ENCODE data around the gene ELANE.
"Not testable (repeated sequence)": the region's sequence is repeated elsewhere in the genome, so short reads cannot be mapped to it uniquely, and the experiment has no call there.

The ELANE gene

DNA sequence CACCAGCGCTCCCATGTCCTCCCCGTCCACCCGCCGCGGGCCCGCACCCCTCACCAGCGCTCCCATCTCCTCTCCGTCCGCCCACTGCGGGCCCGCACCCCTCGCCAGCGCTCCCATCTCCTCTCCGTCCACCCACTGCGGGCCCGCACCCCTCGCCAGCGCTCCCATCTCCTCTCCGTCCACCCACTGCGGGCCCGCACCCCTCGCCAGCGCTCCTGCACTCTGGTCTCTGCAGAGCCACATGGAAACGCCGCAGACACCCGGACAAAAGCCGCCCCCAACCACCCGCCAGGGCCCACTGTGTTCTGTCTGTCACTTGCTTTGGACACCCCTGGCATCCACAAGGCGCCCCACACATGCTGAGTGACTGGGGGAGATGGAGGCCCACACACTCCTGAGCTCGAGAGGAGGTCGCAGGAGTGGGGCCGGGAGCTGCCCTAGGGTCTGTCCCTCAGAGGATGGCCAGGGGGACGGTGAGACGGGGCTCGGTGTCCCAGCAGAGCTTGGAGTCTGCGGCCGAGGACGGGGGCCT is 14.7 kb downstream of the ELANE start:
- no peak for DNase-seq

- DNase-seq = no peak
These were observed 15.2 kb downstream of the ELANE start for GRCh38 chr19:867301-867793.

- no peak for DNase-seq
These were observed 15.9 kb downstream of the ELANE start for GRCh38 chr19:867855-868457.

DNA sequence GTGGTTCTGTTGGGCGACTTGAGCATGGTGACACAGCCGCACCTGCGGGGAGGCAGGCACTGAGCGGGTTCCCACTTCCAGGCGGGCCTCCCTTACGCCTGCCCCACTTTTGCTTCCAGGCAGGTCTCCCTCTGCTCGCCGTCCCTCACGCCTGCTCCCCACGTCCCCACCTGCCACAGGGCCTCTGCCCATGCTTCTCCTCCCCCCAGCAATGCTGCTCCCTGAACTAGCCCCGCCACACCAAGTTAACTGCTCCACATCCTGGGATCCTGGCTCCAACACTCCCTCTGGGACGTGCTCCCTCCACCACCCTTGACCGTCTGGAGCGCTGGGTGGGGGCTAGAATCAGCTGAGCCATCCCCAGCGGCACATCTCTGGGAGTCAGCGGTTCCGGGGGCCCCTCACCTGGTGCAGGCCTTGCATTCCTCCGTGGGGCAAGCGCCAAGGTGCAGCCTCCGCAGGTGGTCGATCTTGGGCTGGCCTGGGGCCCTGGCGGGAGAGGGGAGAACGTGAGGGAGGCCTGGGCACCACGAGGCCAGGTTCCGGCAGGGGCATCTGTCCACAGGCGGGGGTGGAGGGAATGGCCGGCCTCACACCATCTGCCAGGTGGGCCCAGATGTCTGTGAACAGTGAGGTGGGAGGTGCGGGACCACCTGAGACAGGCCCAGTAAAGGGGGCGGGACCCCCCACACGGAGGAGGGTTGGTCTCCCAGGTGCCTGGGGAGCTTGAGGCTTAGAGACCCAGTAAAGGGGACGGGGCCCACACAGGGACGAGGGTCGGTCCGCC is 16.5 kb downstream of the ELANE start:
- no peak for DNase-seq

DNA sequence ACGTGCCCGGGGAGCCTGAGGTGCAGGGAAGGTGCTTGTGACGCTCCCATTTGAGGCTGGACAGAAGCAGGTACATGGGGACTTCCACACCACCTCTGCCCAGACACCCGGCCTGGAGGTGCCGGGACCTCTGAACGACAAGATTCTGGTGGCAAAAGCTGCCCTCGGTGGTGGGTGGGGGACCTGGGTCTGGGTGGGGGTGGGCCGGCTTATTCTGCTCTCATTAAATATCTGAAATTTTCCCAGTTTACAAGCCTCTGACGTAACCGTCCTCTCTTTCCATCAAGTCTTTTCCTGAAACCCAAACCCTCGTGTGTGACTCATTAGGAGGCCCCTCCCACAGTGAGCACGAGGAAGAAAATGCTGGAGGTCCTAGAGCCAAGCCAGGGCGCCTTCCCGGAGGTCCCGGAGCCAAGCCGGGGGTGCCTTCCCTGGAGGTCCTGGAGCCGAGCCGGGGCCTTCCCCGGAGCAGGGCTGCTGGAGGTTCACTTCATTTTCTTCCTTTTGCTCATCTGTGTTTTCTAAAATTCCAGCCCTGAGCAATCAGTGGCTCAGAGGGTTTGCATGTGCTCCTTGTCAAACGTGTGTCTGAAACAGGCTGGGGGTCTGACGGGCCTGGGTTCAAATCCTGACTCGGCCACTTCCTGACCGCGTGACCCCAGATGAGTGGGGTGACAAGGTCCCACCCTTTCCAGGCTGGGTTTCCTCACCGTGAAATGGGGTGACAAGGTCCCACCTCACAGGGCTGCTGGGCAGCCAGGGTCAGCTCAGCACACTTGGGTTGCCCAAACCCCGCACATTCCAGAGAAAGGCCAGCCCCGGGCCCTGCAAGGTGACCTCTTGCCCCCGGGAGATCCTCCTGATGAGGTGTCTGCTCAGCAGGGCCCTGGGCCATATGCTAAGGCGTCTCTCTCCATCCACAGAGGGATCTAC is 17.4 kb downstream of the ELANE start:
- DNase-seq = no peak

- no peak for DNase-seq
These were observed 18.2 kb downstream of the ELANE start for GRCh38 chr19:870314-870713.

- DNase-seq = no peak
These were observed 18.9 kb downstream of the ELANE start for GRCh38 chr19:870963-871401.

GRCh38 chr19:871446-872265 is 19.6 kb downstream of the ELANE start:
- no peak for DNase-seq

DNA sequence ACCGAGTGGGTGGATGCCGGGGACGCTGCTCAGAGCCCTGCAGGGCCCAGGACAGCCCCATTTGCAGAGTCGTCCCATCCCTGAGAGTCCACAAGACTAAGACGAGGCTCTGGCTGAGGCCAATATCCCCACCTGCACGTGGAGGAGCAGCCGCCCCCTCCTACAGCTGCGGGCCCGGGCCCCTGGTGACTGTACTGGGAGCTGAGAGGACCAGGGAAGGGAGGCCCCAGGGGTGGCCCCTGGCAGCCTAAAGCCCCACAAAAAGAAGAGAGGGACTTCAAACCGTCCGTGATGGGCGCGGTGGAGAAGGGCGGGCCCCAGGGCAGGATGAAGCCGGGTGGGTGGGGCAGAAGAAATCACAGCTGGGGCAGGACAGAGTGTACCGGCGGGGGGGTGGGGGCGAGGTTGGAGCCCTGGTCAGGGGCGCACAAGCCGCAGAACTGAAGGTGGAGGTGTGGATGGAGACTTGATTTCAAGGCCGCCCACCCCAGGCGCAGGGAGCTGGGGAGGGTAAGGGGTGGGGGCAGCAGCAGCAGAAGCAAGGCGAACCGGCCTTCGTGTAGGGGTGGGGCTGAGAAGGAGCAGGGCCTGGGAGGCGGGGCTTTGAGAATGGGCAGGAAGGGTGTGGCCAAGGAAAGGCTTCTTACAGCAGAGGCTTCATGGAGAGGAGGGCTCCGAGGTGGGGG is 20.3 kb downstream of the ELANE start:
- DNase-seq = no peak

GRCh38 chr19:873084-873483 is 21.0 kb downstream of the ELANE start:
- no peak for DNase-seq

GRCh38 chr19:873561-874041 is 21.5 kb downstream of the ELANE start:
- no peak for DNase-seq

DNA sequence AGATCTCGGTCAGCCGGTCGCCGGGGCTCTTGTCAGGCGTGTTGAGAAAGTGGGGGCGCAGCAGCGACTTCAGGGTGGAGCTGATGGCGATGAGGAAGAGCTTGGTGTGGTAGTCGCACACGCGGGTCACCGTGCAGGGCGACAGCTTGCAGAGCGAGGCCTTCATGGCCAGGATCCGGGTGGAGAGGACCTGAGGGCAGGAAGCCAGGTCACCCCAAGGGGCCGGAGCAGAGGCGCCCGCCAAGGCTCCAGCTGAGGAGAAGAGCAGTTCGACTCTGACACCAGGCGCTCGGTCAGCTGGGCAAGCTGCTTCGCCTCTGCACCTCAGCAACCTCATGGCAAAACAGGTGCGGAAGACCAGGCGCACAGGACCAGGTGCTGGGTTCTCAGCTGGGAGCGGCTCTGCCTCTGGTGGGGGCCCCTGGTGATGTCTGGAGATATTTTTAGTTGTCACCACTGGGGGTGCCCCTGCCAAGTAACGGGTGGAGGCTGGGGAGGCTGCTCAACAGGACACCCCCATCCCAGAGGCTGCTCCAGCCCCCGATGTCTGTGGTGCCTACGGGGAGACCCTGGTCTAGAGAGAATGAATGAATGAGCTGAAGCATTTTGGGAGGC is 23.3 kb downstream of the ELANE start:
- DNase-seq = no peak

- no peak for DNase-seq
These were observed 24.0 kb downstream of the ELANE start for GRCh38 chr19:876089-876488.

DNA sequence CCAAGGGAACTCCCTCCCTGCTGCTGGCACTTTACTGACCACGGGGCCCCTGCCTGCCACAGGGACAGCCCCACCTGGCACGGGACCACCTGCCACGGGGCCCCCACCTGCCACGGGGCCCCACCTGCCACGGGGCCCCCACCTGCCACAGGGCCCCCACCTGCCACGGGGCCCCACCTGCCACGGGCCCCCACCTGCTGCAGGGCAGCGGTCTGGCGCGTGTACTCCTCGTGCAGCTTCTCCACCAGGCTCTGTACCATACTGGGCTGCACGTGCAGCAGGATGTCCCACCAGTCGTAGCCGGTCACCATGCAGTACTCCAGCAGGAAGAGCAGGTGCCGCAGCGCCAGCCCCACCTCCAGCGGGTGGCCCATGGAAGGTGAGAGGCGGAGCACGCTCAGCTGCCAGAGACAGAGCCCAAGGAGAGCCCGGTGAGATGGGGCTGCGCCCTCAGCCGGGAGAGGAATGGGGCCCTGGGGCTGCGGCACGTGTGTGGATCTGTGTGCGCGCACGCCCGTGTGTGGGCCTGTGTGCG is 24.7 kb downstream of the ELANE start:
- DNase-seq = no peak

DNA sequence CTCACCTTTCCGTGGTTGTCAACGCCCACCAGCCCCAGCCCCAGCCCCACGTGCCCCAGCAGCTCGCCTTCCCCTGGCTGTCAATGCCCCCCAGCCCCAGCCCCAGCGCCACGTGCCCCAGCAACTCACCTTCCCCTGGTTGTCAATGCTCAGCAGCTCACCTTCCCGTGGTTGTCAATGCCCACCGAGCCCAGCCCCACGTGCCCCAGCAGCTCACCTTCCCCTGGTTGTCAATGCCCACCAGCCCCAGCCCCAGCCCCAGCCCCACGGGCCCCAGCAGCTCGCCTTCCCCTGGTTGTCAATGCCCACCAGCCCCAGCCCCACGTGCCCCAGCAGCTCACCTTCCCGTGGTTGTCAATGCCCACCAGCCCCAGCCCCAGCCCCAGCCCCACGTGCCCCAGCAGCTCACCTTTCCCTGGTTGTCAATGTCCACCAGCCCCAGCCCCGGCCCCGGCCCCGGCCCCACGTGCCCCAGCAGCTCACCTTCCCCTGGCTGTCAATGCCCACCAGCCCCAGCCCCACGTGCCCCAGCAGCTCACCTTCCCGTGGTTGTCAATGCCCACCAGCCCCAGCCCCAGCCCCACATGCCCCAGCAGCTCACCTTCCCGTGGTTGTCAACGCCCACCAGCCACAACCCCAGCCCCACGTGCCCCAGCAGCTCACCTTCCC is 26.0 kb downstream of the ELANE start:
- not testable (repeated sequence) for DNase-seq

- DNase-seq = not testable (repeated sequence)
These were observed 26.9 kb downstream of the ELANE start for GRCh38 chr19:878751-879561.

- no peak for DNase-seq
These were observed 27.8 kb downstream of the ELANE start for GRCh38 chr19:879711-880438.

DNA sequence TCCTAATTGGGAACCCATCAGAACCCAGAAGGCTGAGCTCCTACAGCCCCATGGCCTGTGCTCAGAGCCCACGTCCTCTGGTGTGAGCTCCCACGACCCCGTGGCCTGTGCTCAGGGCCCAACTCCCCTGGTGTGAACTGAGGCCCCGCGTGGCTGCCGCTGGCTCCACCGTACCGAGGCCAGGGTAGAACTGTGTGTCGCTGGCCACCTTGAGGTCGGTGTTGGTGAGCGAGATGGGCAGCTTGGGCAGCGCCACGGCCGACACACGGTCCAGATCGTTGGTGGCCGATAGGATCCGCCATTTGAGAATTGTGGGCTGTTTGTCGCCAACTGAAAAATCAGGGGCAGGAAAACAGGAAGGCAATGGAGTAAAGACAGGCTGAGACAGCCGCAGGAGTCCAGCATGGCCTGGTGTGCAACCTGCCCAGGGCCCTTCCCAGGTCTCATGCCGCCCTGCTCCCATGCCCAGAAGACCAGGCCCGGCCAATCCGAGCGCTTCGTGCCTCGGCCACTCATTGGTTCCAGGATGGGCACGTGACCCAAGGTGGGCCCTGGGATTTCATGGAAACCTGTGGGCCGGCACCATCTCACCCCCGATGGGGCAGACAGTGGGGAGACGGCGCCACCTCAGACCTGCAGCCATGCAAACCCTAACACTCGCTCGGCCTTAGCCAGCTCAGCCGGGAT is 29.4 kb downstream of the ELANE start:
- DNase-seq = no peak
